Neural cell (in vitro differentiated cells): ENCODE results near the gene YBX1. TPM values are rescaled to one million over a fixed set of nuclear protein-coding genes. Genes with fewer than 3 reads are reported as not detected.

Source experiments
- H2AFZ ChIP-seq: fragments of 200-600, 300-800 bp; sonication (generic), shearing (Covaris generic); 2 replicates; pipeline ENCODE4 v1.6.0; 2014; ENCODE audit warnings: low read depth, mild to moderate bottlenecking, antibody characterized with exemption, low read length, moderate library complexity
- H3F3A ChIP-seq: fragments of 200-600 bp; shearing (Covaris generic); 2 replicates; pipeline ENCODE4 v1.6.1; 2016; ENCODE audit warnings: mild to moderate bottlenecking, moderate library complexity, mixed read lengths, antibody characterized with exemption, low read length; ENCODE audit not compliant: insufficient read depth, poor library complexity, severe bottlenecking
- H3K27ac ChIP-seq: fragments of 200-600, 300-800 bp; sonication (generic), shearing (Covaris generic); 2 replicates; pipeline ENCODE4 v1.5.1; 2014; ENCODE audit warnings: mild to moderate bottlenecking, low read length, moderate library complexity
- H3K27me3 ChIP-seq: fragments of 300-800, 200-600 bp; sonication (generic), shearing (Covaris generic); 2 replicates; pipeline ENCODE4 v1.6.0; 2014; ENCODE audit warnings: mild to moderate bottlenecking, low read depth, low read length, moderate library complexity; ENCODE audit not compliant: insufficient read depth
- H3K36me3 ChIP-seq: fragments of 300-800, 200-600 bp; sonication (generic), shearing (Covaris generic); 2 replicates; pipeline ENCODE4 v1.5.1; 2014; ENCODE audit warnings: mild to moderate bottlenecking, antibody characterized with exemption, low read length, moderate library complexity; ENCODE audit not compliant: insufficient read depth
- H3K4me2 ChIP-seq: fragments of 300-800, 200-600 bp; sonication (generic), shearing (Covaris generic); 2 replicates; pipeline ENCODE4 v1.6.0; 2014; ENCODE audit warnings: mild to moderate bottlenecking, low read length
- H3K4me3 ChIP-seq: fragments of 300-800, 200-600 bp; sonication (generic), shearing (Covaris generic); 2 replicates; pipeline ENCODE4 v1.5.1; 2014; ENCODE audit warnings: mild to moderate bottlenecking, low read length, moderate library complexity
- H3K79me2 ChIP-seq: fragments of 200-600 bp; shearing (Covaris generic); replicated peaks from 2 replicates; pipeline ENCODE4 v1.6.0; 2014; ENCODE audit warnings: mild to moderate bottlenecking, low read length, moderate library complexity; ENCODE audit not compliant: insufficient read depth
- H3K9ac ChIP-seq: fragments of 300-800, 200-600 bp; sonication (generic), shearing (Covaris generic); 2 replicates; pipeline ENCODE4 v1.6.1; 2016; ENCODE audit warnings: mild to moderate bottlenecking, low read length, mixed read lengths
- H3K9me2 ChIP-seq: fragments of 200-600 bp; shearing (Covaris generic); 2 replicates; pipeline ENCODE4 v1.6.1; 2016; ENCODE audit warnings: mild to moderate bottlenecking, low read length, mixed read lengths; ENCODE audit not compliant: insufficient read depth
- H3K9me3 ChIP-seq: fragments of 200-600, 300-800 bp; sonication (generic), shearing (Covaris generic); 2 replicates; pipeline ENCODE4 v1.6.1; 2016; ENCODE audit warnings: mild to moderate bottlenecking, mixed run types, low read length, moderate library complexity, mixed read lengths
- H4K20me1 ChIP-seq: fragments of 200-600 bp; shearing (Covaris generic); 2 replicates; pipeline ENCODE4 v1.6.1; 2016; ENCODE audit warnings: mild to moderate bottlenecking, mixed run types; ENCODE audit not compliant: insufficient read depth
- CTCF ChIP-seq: fragments of 450-650 bp; IDR thresholded peaks from 2 replicates; pipeline ENCODE4 v1.5.1; 2014; ENCODE audit warnings: antibody characterized with exemption, mild to moderate bottlenecking, moderate library complexity; ENCODE audit not compliant: poor library complexity, severe bottlenecking
- EP300 ChIP-seq: fragments of 450-650 bp; conservative IDR thresholded peaks from 2 replicates; pipeline ENCODE4 v1.6.1; 2014; ENCODE audit warnings: antibody characterized with exemption, mild to moderate bottlenecking, moderate library complexity; ENCODE audit not compliant: poor library complexity, severe bottlenecking
- EZH2 ChIP-seq: fragments of 200-600, 300-800 bp; shearing (Covaris generic), sonication (generic); IDR thresholded peaks from 2 replicates; pipeline ENCODE4 v1.6.1; 2014; ENCODE audit warnings: antibody characterized with exemption, low read length, borderline replicate concordance, mild to moderate bottlenecking; ENCODE audit not compliant: insufficient read depth, poor library complexity, severe bottlenecking
- MXI1 ChIP-seq: fragments of 450-650 bp; conservative IDR thresholded peaks from 2 replicates; pipeline ENCODE4 v1.6.1; 2014; ENCODE audit warnings: antibody characterized with exemption, mild to moderate bottlenecking; ENCODE audit not compliant: poor library complexity, severe bottlenecking
- POLR2AphosphoS5 ChIP-seq: IDR thresholded peaks from 2 replicates; pipeline ENCODE4 v1.6.1; 2012
- RAD21 ChIP-seq: fragments of 450-650 bp; conservative IDR thresholded peaks from 2 replicates; pipeline ENCODE4 v1.6.1; 2014; ENCODE audit warnings: antibody characterized with exemption, mild to moderate bottlenecking, moderate library complexity
- REST ChIP-seq: IDR thresholded peaks from 2 replicates; pipeline ENCODE4 v1.6.1; 2012; ENCODE audit warnings: borderline replicate concordance
- SMC3 ChIP-seq: fragments of 450-650 bp; conservative IDR thresholded peaks from 2 replicates; pipeline ENCODE4 v1.6.1; 2014; ENCODE audit warnings: antibody characterized with exemption, mild to moderate bottlenecking, moderate library complexity; ENCODE audit not compliant: poor library complexity
- TAF1 ChIP-seq: IDR thresholded peaks from 2 replicates; pipeline ENCODE4 v1.6.1; 2012; ENCODE audit warnings: low read depth
- polyA plus RNA-seq: library from polyadenylated mRNA; depleted of rRNA; stranded (reverse); fragments of >200 nt; gene quantifications from 2 replicates; pipeline ENCODE4 v1.2.3, GENCODE V29; 2014

Gene YBX1
- polyA plus RNA-seq, 1 donor from 2014 or later = 706 TPM

- H2AFZ ChIP-seq = no peak overlapping the region
- no peak overlapping the region for H3K4me3 ChIP-seq
- H3K9me3 ChIP-seq = no peaks in the 10 kb centered on the region
- H3K27me3 ChIP-seq = no peaks in the 10 kb centered on the region
- H3F3A ChIP-seq = no peaks in the 10 kb centered on the region
- H3K9ac ChIP-seq = no peak overlapping the region
- no peak overlapping the region for H3K27ac ChIP-seq
- no peak overlapping the region for H3K4me2 ChIP-seq
- no peaks in the 10 kb centered on the region for H3K9me2 ChIP-seq
- no peaks in the 10 kb centered on the region for H4K20me1 ChIP-seq
- no peak for TF ChIP-seq SMC3
- TF ChIP-seq RAD21 = no peak
- no peak for TF ChIP-seq EZH2
- TF ChIP-seq REST = no peak
- no peak for TF ChIP-seq CTCF
- no peak for TF ChIP-seq TAF1
- no peak for TF ChIP-seq MXI1
- TF ChIP-seq EP300 = no peak
- TF ChIP-seq POLR2AphosphoS5 = no peak
- peaks cover 8% of the 10 kb centered on the region for H3K79me2 ChIP-seq
- no peaks in the 10 kb centered on the region for H3K36me3 ChIP-seq
Measured at GRCh38 chr1:42660907-42661500, 21.2 kb upstream of the YBX1 start.

- no peaks in the 10 kb centered on the region for H3F3A ChIP-seq
- peaks cover 4% of the 10 kb centered on the region for H3K36me3 ChIP-seq
- no peaks in the 10 kb centered on the region for H3K9me2 ChIP-seq
- no peaks in the 10 kb centered on the region for H3K27me3 ChIP-seq
- H3K9ac ChIP-seq = no peak overlapping the region
- no peaks in the 10 kb centered on the region for H3K79me2 ChIP-seq
- no peak overlapping the region for H2AFZ ChIP-seq
- H3K4me3 ChIP-seq = no peak overlapping the region
- H3K9me3 ChIP-seq = no peaks in the 10 kb centered on the region
- no peaks in the 10 kb centered on the region for H4K20me1 ChIP-seq
- no peak overlapping the region for H3K4me2 ChIP-seq
- TF ChIP-seq MXI1 (no peak), EZH2 (no peak), SMC3 (no peak)
- no peak overlapping the region for H3K27ac ChIP-seq
Measured at GRCh38 chr1:42669936-42670335, 12.3 kb upstream of the YBX1 start.
